ENCODE results near the gene UBASH3B.

Gene UBASH3B

DNA sequence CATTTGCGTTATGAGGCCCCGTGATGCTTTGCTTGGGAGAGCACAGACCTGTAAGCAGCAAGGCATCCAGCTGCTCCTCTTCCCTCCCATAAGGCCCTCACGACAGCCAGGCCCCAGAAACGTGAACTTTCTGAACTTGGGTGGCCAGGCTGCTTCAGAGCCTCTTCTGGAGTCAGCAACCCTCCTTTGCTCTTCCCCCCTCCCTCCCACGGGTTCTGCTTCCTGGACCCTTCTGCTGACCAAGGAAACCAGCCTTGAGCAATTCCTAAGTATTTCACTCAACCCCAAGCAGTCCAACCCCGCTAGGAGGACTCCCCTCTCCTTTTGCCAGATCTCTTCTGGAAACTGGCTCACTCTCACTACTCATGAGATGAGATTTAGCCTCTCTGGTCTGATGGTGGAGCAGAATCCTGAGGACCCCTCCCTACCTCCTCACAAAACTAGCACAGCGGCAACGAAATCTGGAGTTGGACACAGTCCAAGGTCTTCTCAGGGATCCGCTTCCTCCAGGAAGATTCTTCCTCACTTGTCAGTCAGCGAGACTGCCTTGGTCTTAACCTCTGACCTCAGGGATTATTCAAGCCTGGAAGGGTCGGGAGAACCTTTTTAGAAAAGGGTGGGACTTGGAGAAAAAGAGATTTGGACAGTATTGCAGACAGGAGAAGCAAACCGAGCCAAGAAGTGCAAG lies 86.2 kb downstream of the UBASH3B start:
- CTCF ChIA-PET, result no interaction called here
- POLR2A ChIA-PET, result no interaction called here
- DNase-seq (ENCODE audit: extremely low spot score), result no peak
- TF ChIP-seq SP1 (IDR thresholded peaks at IDR 0.05) (no peak), FOXK2 (IDR thresholded peaks at IDR 0.05) (no peak), FOXM1 (IDR thresholded peaks at IDR 0.05; ENCODE audit: borderline replicate concordance) (no peak), LEF1 (IDR thresholded peaks at IDR 0.05; ENCODE audit: borderline replicate concordance) (no peak), ELF4 (IDR thresholded peaks at IDR 0.05) (no peak), BHLHE40 (IDR thresholded peaks at IDR 0.05; ENCODE audit: borderline replicate concordance) (no peak)
- TF ChIP-seq, protein P1, sequence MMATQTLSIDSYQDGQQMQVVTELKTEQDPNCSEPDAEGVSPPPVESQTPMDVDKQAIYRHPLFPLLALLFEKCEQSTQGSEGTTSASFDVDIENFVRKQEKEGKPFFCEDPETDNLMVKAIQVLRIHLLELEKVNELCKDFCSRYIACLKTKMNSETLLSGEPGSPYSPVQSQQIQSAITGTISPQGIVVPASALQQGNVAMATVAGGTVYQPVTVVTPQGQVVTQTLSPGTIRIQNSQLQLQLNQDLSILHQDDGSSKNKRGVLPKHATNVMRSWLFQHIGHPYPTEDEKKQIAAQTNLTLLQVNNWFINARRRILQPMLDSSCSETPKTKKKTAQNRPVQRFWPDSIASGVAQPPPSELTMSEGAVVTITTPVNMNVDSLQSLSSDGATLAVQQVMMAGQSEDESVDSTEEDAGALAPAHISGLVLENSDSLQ (IDR thresholded peaks at IDR 0.05), result no peak

DNA sequence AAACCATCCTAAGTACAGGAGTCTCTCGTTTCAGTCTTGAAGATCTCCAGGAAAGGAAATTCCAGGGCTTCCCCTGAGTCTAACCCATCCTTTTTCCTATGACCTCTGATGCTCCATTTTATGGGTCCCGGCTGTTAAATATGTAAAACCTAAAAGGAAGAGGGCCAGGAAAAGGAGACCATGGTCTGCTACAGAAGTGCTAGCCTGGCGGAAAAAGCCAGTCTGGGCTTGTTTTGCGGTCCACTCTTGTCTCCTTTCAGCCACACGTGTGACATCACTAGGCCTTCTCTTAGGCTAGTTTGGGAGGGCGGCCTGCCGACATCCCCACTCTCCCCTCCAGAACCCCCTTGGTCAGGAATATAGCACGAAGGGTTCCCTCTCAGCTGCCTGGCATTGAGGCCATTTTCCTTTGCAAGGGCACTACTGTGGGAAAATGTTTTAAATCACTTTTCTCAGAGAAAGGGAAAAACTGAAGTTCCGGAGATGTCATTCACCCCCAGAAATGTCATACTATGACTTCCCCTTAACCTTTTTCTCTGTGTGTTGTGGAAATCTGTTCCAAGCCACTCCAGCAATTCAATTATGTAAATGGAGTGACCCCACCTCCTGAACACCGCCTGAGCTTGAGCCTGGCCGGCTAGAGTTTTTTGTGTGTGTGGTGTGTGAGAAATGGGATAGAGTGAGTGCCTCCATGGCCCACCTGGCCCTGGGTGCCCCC lies 86.9 kb downstream of the UBASH3B start:
- TF ChIP-seq, protein P1 (IDR thresholded peaks at IDR 0.05), result no peak
- TF ChIP-seq SP1 (IDR thresholded peaks at IDR 0.05), result no peak
- TF ChIP-seq CTBP1 (IDR thresholded peaks at IDR 0.05; ENCODE audit: borderline replicate concordance), result no peak
- no peak for TF ChIP-seq ZNF384 (IDR thresholded peaks at IDR 0.05)
- no peak for TF ChIP-seq LEF1 (IDR thresholded peaks at IDR 0.05; ENCODE audit: borderline replicate concordance)
- TF ChIP-seq FOXA1 (IDR thresholded peaks at IDR 0.05), result no peak
- TF ChIP-seq TARDBP (IDR thresholded peaks at IDR 0.05), result no peak
- TF ChIP-seq FOXK2 (IDR thresholded peaks at IDR 0.05), result no peak
- no peak for TF ChIP-seq SUZ12 (IDR thresholded peaks at IDR 0.05)
- no peak for TF ChIP-seq L3MBTL2 (conservative IDR thresholded peaks at IDR 0.05)
- TF ChIP-seq BHLHE40 (IDR thresholded peaks at IDR 0.05; ENCODE audit: borderline replicate concordance), result no peak
- TF ChIP-seq ARNT (IDR thresholded peaks at IDR 0.05), result no peak
- no peak for TF ChIP-seq NFRKB (IDR thresholded peaks at IDR 0.05)
- TF ChIP-seq ELF4 (IDR thresholded peaks at IDR 0.05), result no peak
- TF ChIP-seq FOXM1 (IDR thresholded peaks at IDR 0.05; ENCODE audit: borderline replicate concordance), result no peak
- no peak for TF ChIP-seq HDGF (IDR thresholded peaks at IDR 0.05; ENCODE audit: borderline replicate concordance)
- CTCF ChIA-PET, result no interaction called here
- POLR2A ChIA-PET, result no interaction called here
- DNase-seq (ENCODE audit: extremely low spot score), result no peak

DNA sequence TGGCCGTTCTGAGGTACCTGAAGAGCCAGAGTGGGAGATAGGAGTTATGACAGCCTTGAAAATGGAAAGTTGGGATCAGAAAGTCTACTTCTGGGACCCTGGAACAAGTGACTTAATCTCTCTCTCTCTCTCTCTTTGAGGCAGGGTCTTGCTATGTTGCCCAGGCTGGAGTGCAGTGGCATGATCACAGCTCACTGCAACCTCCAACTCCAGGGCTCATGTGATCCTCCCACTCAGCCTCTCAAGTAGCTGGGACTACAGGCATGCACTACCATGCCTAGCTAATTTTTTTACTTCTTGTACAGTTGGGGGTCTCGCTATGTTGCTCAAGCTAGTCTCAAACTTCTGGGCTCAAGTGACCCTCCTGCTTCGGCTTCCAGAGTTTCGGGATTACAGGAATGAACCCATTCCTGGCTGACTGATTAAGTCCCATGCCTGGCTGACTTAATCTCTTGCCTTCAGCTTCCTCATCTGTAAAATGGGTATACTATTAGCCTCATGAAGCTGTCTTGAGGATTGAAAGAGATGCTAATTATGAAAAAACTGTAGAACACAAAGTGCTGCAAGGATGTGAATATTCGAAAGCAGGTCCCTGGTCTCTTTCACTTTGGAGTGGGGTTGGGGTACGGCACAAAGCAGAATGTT lies 87.7 kb downstream of the UBASH3B start:
- DNase-seq (ENCODE audit: extremely low spot score), result no peak
- TF ChIP-seq BHLHE40 (IDR thresholded peaks at IDR 0.05; ENCODE audit: borderline replicate concordance), result no peak
- TF ChIP-seq FOXM1 (IDR thresholded peaks at IDR 0.05; ENCODE audit: borderline replicate concordance), result no peak
- TF ChIP-seq ZNF384 (IDR thresholded peaks at IDR 0.05), result no peak
- TF ChIP-seq L3MBTL2 (conservative IDR thresholded peaks at IDR 0.05), result no peak
- TF ChIP-seq TARDBP (IDR thresholded peaks at IDR 0.05), result no peak
- TF ChIP-seq ARNT (IDR thresholded peaks at IDR 0.05), result no peak
- TF ChIP-seq FOXA1 (IDR thresholded peaks at IDR 0.05), result no peak
- TF ChIP-seq HDGF (IDR thresholded peaks at IDR 0.05; ENCODE audit: borderline replicate concordance), result no peak
- no peak for TF ChIP-seq FOXK2 (IDR thresholded peaks at IDR 0.05)
- ChIA-PET POLR2A (no interaction called here), CTCF (no interaction called here)

DNA sequence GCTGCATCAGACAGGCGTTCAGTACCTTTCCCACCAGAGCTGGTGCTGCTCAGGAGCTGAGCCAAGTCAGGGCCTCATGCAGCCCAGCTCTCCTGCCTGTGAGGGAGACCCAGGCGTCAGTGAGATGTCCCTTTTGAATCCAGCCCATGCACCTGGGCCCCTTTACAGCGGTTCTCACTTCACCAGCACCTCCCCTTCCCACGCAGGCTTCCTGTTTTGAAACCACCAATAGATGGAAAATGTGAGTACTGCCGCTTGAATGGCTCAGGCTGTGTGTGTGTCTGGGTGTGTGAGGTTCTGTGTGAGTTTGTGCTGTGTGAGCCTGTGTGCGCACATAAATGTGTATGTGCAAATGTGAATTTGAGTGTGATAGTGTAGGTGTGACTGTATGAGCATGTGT lies 88.4 kb downstream of the UBASH3B start:
- POLR2A ChIA-PET, result no interaction called here
- CTCF ChIA-PET, result no interaction called here
- no peak for DNase-seq (ENCODE audit: extremely low spot score)
- TF ChIP-seq NFRKB (IDR thresholded peaks at IDR 0.05) (no peak), LEF1 (IDR thresholded peaks at IDR 0.05; ENCODE audit: borderline replicate concordance) (no peak), FOXM1 (IDR thresholded peaks at IDR 0.05; ENCODE audit: borderline replicate concordance) (no peak), TARDBP (IDR thresholded peaks at IDR 0.05) (no peak), CTBP1 (IDR thresholded peaks at IDR 0.05; ENCODE audit: borderline replicate concordance) (no peak), BHLHE40 (IDR thresholded peaks at IDR 0.05; ENCODE audit: borderline replicate concordance) (no peak), SUZ12 (IDR thresholded peaks at IDR 0.05) (no peak), FOXK2 (IDR thresholded peaks at IDR 0.05) (no peak), ZNF384 (IDR thresholded peaks at IDR 0.05) (no peak), ELF4 (IDR thresholded peaks at IDR 0.05) (no peak), FOXA1 (IDR thresholded peaks at IDR 0.05) (no peak), L3MBTL2 (conservative IDR thresholded peaks at IDR 0.05) (no peak), HDGF (IDR thresholded peaks at IDR 0.05; ENCODE audit: borderline replicate concordance) (no peak), ARNT (IDR thresholded peaks at IDR 0.05) (no peak), SP1 (IDR thresholded peaks at IDR 0.05) (no peak)
- TF ChIP-seq, protein P1 (IDR thresholded peaks at IDR 0.05), result no peak

DNA sequence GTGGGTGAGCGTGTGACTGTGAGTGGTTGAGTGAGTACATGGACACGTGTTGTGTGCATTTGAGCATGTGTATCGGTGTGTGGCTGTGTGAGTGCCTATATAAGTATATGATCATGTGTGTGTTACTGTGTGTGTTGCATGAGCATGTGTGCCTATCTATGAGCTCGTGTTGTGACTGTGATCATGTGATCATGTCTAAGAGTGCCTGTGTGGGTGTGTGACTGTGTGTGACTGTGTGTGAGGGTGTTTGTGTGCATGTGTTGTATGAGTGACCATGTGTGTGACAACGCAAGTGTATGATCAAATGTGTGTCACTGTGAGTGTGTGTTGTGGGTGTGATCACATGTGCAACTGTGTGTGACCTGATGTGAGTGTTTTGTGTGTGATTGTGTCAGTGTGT lies 88.8 kb downstream of the UBASH3B start:
- CTCF ChIA-PET, result no interaction called here
- TF ChIP-seq SUZ12 (IDR thresholded peaks at IDR 0.05), result no peak
- TF ChIP-seq TARDBP (IDR thresholded peaks at IDR 0.05), result no peak
- TF ChIP-seq CTBP1 (IDR thresholded peaks at IDR 0.05; ENCODE audit: borderline replicate concordance), result no peak
- no peak for TF ChIP-seq BHLHE40 (IDR thresholded peaks at IDR 0.05; ENCODE audit: borderline replicate concordance)
- TF ChIP-seq FOXK2 (IDR thresholded peaks at IDR 0.05), result no peak
- no peak for TF ChIP-seq FOXM1 (IDR thresholded peaks at IDR 0.05; ENCODE audit: borderline replicate concordance)
- TF ChIP-seq ELF4 (IDR thresholded peaks at IDR 0.05), result no peak
- DNase-seq (ENCODE audit: extremely low spot score), result no peak
- POLR2A ChIA-PET, result no interaction called here

Data from HEK293T (cell line).